Mesothelial cell of epicardium (in vitro differentiated cells): Measurements from ENCODE around the gene CEL. TPM values are rescaled to one million over a fixed set of nuclear protein-coding genes. Genes with fewer than 3 reads are reported as not detected.
A peak's percentile ranks its signal among the peaks of the same experiment; 100 is the strongest.

Experiments
- DNase-seq, 2 experiments: peaks; one replicate each; pipeline ENCODE4 v3.0.0; 2021; ENCODE audit warnings: low spot score in 2 of 2; ENCODE audit not compliant: unreplicated experiment in 2 of 2
- H3K27ac Mint-ChIP-seq: 2 replicates; pipeline ENCODE4 v1.8.0; 2021; ENCODE audit warnings: mixed read lengths
- H3K27me3 Mint-ChIP-seq: 2 replicates; pipeline ENCODE4 v1.8.0; 2021; ENCODE audit warnings: low read depth, mixed read lengths
- H3K36me3 Mint-ChIP-seq: 2 replicates; pipeline ENCODE4 v1.8.0; 2021; ENCODE audit warnings: mixed read lengths
- H3K4me1 Mint-ChIP-seq: 2 replicates; pipeline ENCODE4 v1.8.0; 2021; ENCODE audit warnings: mixed read lengths
- H3K4me3 Mint-ChIP-seq: 2 replicates; pipeline ENCODE4 v1.8.0; 2021; ENCODE audit warnings: mild to moderate bottlenecking, moderate library complexity, mixed read lengths
- H3K9me3 Mint-ChIP-seq: 2 replicates; pipeline ENCODE4 v1.8.0; 2021; ENCODE audit warnings: mixed read lengths
- total RNA-seq: library from RNA; stranded (reverse); gene quantifications from 3 replicates; pipeline ENCODE4 v1.2.1, GENCODE V29; 2021
- TF ChIP-seq, protein P1 (sequence below): fragments of 200-600 bp; sonication (generic); IDR thresholded peaks from one replicate; pipeline ENCODE4 v1.5.0; 2021; ENCODE audit warnings: antibody characterized with exemption; ENCODE audit not compliant: unreplicated experiment

The CEL gene
- total RNA-seq, 1 donor from 2014 or later, result 5.0 TPM

- no peaks in the 10 kb centered on the region for H3K9me3 Mint-ChIP-seq
- TF ChIP-seq, protein P1, sequence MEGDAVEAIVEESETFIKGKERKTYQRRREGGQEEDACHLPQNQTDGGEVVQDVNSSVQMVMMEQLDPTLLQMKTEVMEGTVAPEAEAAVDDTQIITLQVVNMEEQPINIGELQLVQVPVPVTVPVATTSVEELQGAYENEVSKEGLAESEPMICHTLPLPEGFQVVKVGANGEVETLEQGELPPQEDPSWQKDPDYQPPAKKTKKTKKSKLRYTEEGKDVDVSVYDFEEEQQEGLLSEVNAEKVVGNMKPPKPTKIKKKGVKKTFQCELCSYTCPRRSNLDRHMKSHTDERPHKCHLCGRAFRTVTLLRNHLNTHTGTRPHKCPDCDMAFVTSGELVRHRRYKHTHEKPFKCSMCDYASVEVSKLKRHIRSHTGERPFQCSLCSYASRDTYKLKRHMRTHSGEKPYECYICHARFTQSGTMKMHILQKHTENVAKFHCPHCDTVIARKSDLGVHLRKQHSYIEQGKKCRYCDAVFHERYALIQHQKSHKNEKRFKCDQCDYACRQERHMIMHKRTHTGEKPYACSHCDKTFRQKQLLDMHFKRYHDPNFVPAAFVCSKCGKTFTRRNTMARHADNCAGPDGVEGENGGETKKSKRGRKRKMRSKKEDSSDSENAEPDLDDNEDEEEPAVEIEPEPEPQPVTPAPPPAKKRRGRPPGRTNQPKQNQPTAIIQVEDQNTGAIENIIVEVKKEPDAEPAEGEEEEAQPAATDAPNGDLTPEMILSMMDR, result no peak
- H3K4me1 Mint-ChIP-seq, result peaks cover 49% of the 10 kb centered on the region
- no peak overlapping the region for H3K27ac Mint-ChIP-seq
- H3K4me3 Mint-ChIP-seq, result no peak overlapping the region
- no peak for DNase-seq
- H3K36me3 Mint-ChIP-seq, result no peaks in the 10 kb centered on the region
- H3K27me3 Mint-ChIP-seq, result no peaks in the 10 kb centered on the region
Observed at GRCh38 chr9:133117271-133118178, 55.7 kb downstream of the CEL start.

DNA sequence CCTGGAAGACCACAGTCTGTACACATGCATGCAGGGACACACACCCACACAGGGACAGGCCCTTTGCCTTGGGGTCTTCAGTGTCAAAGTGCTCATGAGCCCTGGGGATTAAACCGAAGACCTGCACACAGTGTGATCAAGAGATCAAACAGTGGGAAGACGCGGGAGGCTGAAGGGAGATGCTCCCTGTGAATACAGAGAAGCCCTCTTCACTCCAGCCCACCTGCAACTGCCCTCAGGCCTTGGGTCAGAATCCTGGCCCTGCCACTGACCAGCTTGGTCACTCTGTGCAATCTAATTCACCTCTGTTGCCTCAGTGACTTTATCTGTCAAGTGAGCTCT is 56.4 kb downstream of the CEL start:
- Mint-ChIP-seq H3K27ac (no peak overlapping the region), H3K36me3 (no peaks in the 10 kb centered on the region), H3K4me1 (peaks cover 55% of the 10 kb centered on the region), H3K4me3 (no peak overlapping the region), H3K9me3 (no peaks in the 10 kb centered on the region), H3K27me3 (no peaks in the 10 kb centered on the region)
- DNase-seq, result no peak
- TF ChIP-seq, protein P1, result no peak

DNA sequence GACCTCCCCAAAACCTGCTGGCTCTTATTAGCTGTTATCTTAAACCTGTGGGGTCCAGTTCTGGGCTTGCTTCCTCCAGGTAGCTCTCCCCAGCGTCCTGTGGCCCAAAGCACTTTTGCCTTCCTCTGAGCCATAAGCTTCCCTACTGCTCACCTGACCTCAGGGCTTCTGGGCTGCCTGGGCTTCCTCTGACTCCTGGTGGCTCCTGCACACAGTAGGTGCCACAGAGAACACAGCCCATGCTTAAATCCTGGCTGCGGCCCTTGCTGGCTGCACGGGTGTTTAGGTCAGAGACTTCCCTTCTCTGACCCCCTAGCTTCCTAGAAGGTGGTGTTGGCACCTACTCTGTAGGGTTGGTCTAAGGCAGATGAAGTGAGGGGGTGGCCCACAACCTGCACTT is 56.8 kb downstream of the CEL start:
- H3K9me3 Mint-ChIP-seq, result no peaks in the 10 kb centered on the region
- H3K36me3 Mint-ChIP-seq, result no peaks in the 10 kb centered on the region
- peak overlapping the region; percentile 85 for H3K27ac Mint-ChIP-seq
- peaks cover 57% of the 10 kb centered on the region for H3K4me1 Mint-ChIP-seq
- H3K27me3 Mint-ChIP-seq, result no peaks in the 10 kb centered on the region
- H3K4me3 Mint-ChIP-seq, result peak overlapping the region; percentile 75
- TF ChIP-seq, protein P1, result no peak
- DNase-seq, result no peak

DNA sequence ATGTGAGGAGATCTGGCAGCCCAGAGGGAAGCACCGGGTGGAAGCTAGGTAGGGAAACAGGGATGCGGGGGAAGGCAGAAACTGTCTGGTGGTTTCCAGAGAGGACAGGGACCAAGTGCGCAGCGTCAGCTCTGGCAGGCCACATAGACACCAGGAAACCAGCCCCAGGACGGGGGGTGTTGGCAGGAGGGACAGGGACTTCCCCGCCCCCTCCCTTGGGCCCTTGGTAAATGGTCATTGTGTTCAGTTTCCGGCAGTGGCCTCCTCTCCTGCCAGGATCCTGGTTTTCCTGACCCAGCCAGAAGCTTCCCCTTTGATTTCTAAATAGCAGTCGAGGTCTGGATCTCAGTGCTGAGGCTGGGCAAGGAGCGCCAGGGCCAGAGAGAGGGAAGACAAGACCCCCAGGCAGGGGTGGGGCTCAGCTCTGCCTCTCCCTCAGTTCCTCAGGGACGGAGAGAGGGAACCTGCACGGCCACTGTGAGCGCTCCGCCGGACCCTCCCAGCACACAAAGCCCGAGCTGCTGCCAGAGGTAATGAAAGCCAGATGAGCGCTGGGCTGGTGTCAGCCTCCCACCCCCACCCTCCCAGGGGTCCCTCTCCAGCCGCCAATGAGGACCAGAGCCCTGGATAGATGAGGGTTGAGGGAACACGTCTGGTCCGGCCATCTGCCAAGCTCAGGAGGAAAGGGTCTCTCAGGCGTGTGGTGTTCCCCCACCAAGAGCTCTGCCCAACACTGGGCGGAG is 57.5 kb downstream of the CEL start:
- peak overlapping the region; percentile 85 for H3K27ac Mint-ChIP-seq
- DNase-seq, result no peak
- H3K4me1 Mint-ChIP-seq, result peaks cover 55% of the 10 kb centered on the region
- H3K9me3 Mint-ChIP-seq, result no peaks in the 10 kb centered on the region
- TF ChIP-seq, protein P1, result no peak
- peak overlapping the region; percentile 75 for H3K4me3 Mint-ChIP-seq
- H3K36me3 Mint-ChIP-seq, result no peaks in the 10 kb centered on the region
- no peaks in the 10 kb centered on the region for H3K27me3 Mint-ChIP-seq

- Mint-ChIP-seq H3K4me3 (peak overlapping the region; percentile 75), H3K27me3 (no peaks in the 10 kb centered on the region), H3K27ac (peak overlapping the region; percentile 85)
Observed at GRCh38 chr9:133119846-133120500, 58.2 kb downstream of the CEL start.

More at GRCh38 chr9:133119846-133120500, 58.2 kb downstream of the CEL start:
- TF ChIP-seq, protein P1, result no peak
- Mint-ChIP-seq H3K4me1 (peaks cover 54% of the 10 kb centered on the region), H3K36me3 (no peaks in the 10 kb centered on the region), H3K9me3 (no peaks in the 10 kb centered on the region)
- DNase-seq, result no peak
